Choroid plexus epithelial cell (primary cell): ENCODE measurements around the gene NINJ2.
"Not testable (repeated sequence)": the region's sequence is repeated elsewhere in the genome, so short reads cannot be mapped to it uniquely, and the experiment has no call there.

Experiments used
- DNase-seq: peaks from one replicate; pipeline ENCODE4 v3.0.0-alpha.2; 2010; ENCODE audit warnings: low read depth
- H3K4me3 ChIP-seq: 2 replicates; pipeline ENCODE4 v1.5.1; 2011; ENCODE audit warnings: low read depth, mild to moderate bottlenecking, control low read depth, low read length, moderate library complexity
- CTCF ChIP-seq: conservative IDR thresholded peaks from 2 replicates; pipeline ENCODE4 v1.5.1; 2011; ENCODE audit warnings: low read depth, mild to moderate bottlenecking, control low read depth, inconsistent platforms, low read length, moderate library complexity

Gene NINJ2

DNA sequence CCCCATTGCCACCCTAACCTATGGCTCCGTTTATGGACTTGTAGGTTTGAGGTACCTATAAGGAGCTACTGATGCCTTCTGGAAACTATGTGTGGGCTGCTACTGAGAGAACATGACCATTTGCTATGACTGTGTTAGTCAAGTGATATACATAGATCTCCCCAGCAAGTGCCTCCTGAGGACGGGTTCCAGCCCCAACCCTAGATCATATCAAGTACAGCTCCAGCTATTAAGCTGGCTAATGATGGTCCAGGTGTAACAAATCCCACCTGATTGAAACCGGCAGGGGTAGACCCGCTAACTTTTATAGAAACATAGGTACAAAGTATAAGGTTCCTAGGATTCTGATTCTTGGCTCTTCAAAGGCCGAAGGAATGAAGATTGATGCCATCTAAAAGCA is 23.7 kb downstream of the NINJ2 start:
- H3K4me3 ChIP-seq, result no peak overlapping the region
- no peak for DNase-seq
- no peak for TF ChIP-seq CTCF

DNA sequence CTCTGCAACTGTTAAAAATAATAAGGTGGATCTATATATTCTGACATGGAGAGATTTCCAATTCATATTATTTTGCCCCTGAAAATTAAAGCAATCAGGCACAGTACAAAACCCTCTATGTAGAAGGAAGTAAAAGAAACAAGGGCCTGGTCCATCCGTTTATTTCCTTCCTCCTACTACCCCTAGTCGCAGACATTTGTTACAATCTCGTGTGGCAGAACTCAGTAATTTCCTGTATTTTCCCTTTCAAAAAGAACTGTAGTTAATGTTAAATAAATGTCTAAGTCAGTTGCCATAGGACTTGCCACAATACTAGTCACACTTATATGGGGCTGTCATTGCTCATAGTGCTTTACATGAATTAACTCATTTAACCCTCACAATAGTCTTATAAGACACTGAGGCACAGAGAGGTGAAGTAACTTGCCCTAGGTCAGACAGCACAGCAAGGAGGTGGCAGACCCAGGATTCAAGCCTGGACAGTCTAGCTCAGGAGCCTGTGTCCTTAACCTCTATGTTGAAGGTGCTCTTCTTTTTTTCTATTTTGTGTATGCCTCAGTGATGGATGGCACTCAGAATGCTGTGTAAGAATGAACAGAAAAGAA is 24.2 kb downstream of the NINJ2 start:
- DNase-seq, result no peak
- TF ChIP-seq CTCF, result no peak

DNA sequence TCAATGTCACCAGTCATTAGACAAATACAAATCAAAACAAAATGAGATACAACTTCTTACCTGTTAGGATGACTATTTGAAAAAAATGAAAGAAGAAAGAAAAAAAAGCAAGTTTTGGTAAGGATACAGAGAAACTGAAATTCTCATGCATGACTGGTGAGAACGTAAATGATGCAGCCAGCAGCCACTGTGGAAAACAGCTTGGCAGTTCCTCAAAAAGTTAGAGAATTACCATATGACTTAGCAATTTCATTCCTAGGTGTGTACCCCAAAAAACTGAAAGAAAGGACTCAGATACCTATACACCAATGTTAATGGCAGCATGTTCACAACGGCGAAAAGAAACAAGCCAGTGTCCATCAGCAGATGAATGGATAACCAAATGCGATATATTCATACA is 26.6 kb downstream of the NINJ2 start:
- no peak overlapping the region for H3K4me3 ChIP-seq
- DNase-seq, result no peak
- no peak for TF ChIP-seq CTCF

More for the DNA sequence above, 24.2 kb downstream of the NINJ2 start:
- no peak overlapping the region for H3K4me3 ChIP-seq

DNA sequence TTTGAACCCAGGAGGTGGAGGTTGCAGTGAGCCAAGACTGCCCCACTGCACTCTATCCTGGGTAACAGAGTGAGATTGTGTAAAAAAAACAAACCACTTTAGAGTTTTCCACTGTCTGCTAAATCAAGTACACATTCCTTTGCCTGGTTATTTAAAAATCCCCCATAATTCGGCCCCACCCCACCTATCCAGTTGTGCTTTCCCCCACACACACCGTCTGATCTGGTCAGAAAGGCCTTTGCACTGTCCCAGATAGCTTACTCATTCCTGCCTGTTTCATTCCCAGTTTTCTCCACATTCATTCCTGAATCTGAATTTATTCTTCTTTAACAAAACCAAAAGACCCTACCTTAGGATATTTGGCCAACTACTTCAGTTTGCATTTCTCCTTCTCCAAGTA is 29.5 kb downstream of the NINJ2 start:
- no peak for TF ChIP-seq CTCF
- DNase-seq, result no peak
- H3K4me3 ChIP-seq, result no peak overlapping the region

DNA sequence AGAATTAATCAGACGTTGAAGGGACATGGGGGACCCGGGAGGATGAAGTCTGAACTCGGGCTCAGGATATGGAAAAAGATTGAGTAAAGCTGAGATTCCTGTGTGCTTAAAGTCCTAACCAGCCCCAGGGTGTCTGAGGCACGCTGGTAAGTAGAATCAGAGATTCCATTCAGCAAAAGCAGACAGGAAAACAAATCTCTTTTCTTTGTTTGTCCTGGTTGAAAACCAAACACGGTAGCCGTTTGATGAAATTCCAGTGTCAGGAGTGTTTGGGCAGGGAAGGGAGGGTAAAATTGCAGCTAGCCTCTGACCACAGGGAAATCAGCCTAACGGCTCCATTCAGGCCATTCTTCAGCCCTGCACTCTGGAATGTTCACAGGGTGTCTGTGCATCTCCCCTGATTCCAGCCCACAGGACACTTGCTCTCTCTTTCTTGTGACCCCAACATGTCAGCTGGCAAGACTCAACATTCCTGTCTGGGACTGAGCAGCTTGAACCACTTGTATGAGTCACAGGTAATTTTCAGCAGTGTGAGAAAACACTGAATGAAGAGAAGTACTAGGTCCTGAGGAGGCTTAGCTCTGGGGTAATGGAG is 31.0 kb downstream of the NINJ2 start:
- no peak overlapping the region for H3K4me3 ChIP-seq
- peak; percentile 2 for TF ChIP-seq CTCF
- DNase-seq, result peak; percentile 98

- H3K4me3 ChIP-seq, result no peak overlapping the region
- DNase-seq, result no peak
- no peak for TF ChIP-seq CTCF
Observed at GRCh38 chr12:630656-631632, 32.3 kb downstream of the NINJ2 start.

- not testable (repeated sequence) for H3K4me3 ChIP-seq, DNase-seq
Observed at GRCh38 chr12:628742-629078, 34.5 kb downstream of the NINJ2 start.
